Neural cell (in vitro differentiated cells): Measurements from ENCODE around the gene PHF12.

Source experiments
- CTCF ChIP-seq: fragments of 450-650 bp; IDR thresholded peaks from 2 replicates; pipeline ENCODE4 v1.5.1; 2014; ENCODE audit warnings: antibody characterized with exemption, mild to moderate bottlenecking, moderate library complexity; ENCODE audit not compliant: poor library complexity, severe bottlenecking
- EP300 ChIP-seq: fragments of 450-650 bp; conservative IDR thresholded peaks from 2 replicates; pipeline ENCODE4 v1.6.1; 2014; ENCODE audit warnings: antibody characterized with exemption, mild to moderate bottlenecking, moderate library complexity; ENCODE audit not compliant: poor library complexity, severe bottlenecking
- EZH2 ChIP-seq: fragments of 200-600, 300-800 bp; shearing (Covaris generic), sonication (generic); IDR thresholded peaks from 2 replicates; pipeline ENCODE4 v1.6.1; 2014; ENCODE audit warnings: antibody characterized with exemption, low read length, borderline replicate concordance, mild to moderate bottlenecking; ENCODE audit not compliant: insufficient read depth, poor library complexity, severe bottlenecking
- POLR2AphosphoS5 ChIP-seq: IDR thresholded peaks from 2 replicates; pipeline ENCODE4 v1.6.1; 2012
- REST ChIP-seq: IDR thresholded peaks from 2 replicates; pipeline ENCODE4 v1.6.1; 2012; ENCODE audit warnings: borderline replicate concordance

- TF ChIP-seq CTCF = no peak
- TF ChIP-seq POLR2AphosphoS5 = no peak
- no peak for TF ChIP-seq REST
- TF ChIP-seq EZH2 = no peak
- TF ChIP-seq EP300 = no peak
Measured at GRCh38 chr17:28871056-28871579, 80.2 kb downstream of the PHF12 start.
